ENCODE results near the gene OR10P1.

OR10P1 gene

GRCh38 chr12:55686366-55687010 lies 49.8 kb downstream of the OR10P1 start:
- no peak for TF ChIP-seq MAX (IDR thresholded peaks at IDR 0.05; ENCODE audit: low read depth, low read length)
- no peak for TF ChIP-seq MYC (IDR thresholded peaks at IDR 0.05; ENCODE audit: low read depth, low read length)
- no peak for TF ChIP-seq CTCF (IDR thresholded peaks at IDR 0.05; ENCODE audit: low read depth, low read length)
- no peak for TF ChIP-seq POLR2A (IDR thresholded peaks at IDR 0.05; ENCODE audit: extremely low read depth, insufficient read length)
- H3K4me3 ChIP-seq (ENCODE audit: low read depth, low read length) = no peak overlapping the region
- DNase-seq (ENCODE audit: low read depth) = no peak
